Caco-2 (cell line): ENCODE data around the gene METTL16. TPM values are rescaled to one million over a fixed set of nuclear protein-coding genes. Genes with fewer than 3 reads are reported as not detected.
A peak's percentile ranks its signal among the peaks of the same experiment; 100 is the strongest.

Experiments used
- BruUV-seq: library from RNA; stranded (reverse); fragments of 400-500 nt; replicated peaks from 2 replicates; lab custom pipeline; 2021; lab: Mats Ljungman, UMichigan
- CTCF ChIA-PET: fragments of 300-600 bp; sonication (Branson Sonifier 250); formaldehyde crosslinking; loops from one replicate; lab custom pipeline; 2022; ENCODE audit warnings: antibody characterized with exemption; lab: Charles Lee
- POLR2A ChIA-PET: fragments of 300-600 bp; sonication (Branson Sonifier 250); formaldehyde crosslinking; loops from one replicate; lab custom pipeline; 2022; ENCODE audit warnings: antibody characterized with exemption; lab: Charles Lee
- DNase-seq, 2 experiments: peaks; one replicate each; pipeline versions ENCODE4 v3.0.0 to v3.0.0-alpha.2; 2020 to 2022
- H3K27me3 ChIP-seq: replicated peaks from 2 replicates; pipeline ENCODE4 v1.6.0; 2011; ENCODE audit warnings: low read length; ENCODE audit not compliant: control insufficient read depth, insufficient read depth
- H3K36me3 ChIP-seq: 2 replicates; pipeline ENCODE4 v1.5.1; 2011; ENCODE audit warnings: low read length; ENCODE audit not compliant: control insufficient read depth, insufficient read depth
- H3K4me1 ChIP-seq: fragments of 250-450 bp; sonication (Bioruptor Pico); 2 replicates; pipeline ENCODE4 v1.5.1; 2020; ENCODE audit warnings: mild to moderate bottlenecking
- H3K4me3 ChIP-seq: 2 replicates; pipeline ENCODE4 v1.5.1; 2011; ENCODE audit warnings: low read depth, mild to moderate bottlenecking, control low read depth, low read length
- H3K9me3 ChIP-seq: fragments of 250-450 bp; sonication (Bioruptor Pico); 2 replicates; pipeline ENCODE4 v1.5.1; 2020; ENCODE audit warnings: mild to moderate bottlenecking, moderate library complexity
- H3K27ac Mint-ChIP-seq: one replicate; pipeline ENCODE4 v1.8.0; 2022; ENCODE audit warnings: mixed read lengths; ENCODE audit not compliant: unreplicated experiment
- H3K27me3 Mint-ChIP-seq: one replicate; pipeline ENCODE4 v1.8.0; 2022; ENCODE audit warnings: mixed read lengths; ENCODE audit not compliant: insufficient read depth, unreplicated experiment
- H3K36me3 Mint-ChIP-seq: one replicate; pipeline ENCODE4 v1.8.0; 2022; ENCODE audit warnings: mild to moderate bottlenecking, mixed read lengths; ENCODE audit not compliant: insufficient read depth, unreplicated experiment
- H3K4me1 Mint-ChIP-seq: one replicate; pipeline ENCODE4 v1.8.0; 2022; ENCODE audit warnings: low read depth, mixed read lengths; ENCODE audit not compliant: unreplicated experiment
- H3K4me3 Mint-ChIP-seq: one replicate; pipeline ENCODE4 v1.8.0; 2022; ENCODE audit warnings: mild to moderate bottlenecking, moderate library complexity, mixed read lengths; ENCODE audit not compliant: unreplicated experiment
- H3K9me3 Mint-ChIP-seq: one replicate; pipeline ENCODE4 v1.8.0; 2022; ENCODE audit warnings: mixed read lengths; ENCODE audit not compliant: unreplicated experiment
- CTCF ChIP-seq, 2 experiments: fragments of 200-600 bp in 1 of 2; IDR thresholded peaks; 1 replicate in 1 of 2; 2 replicates in 1 of 2; pipeline versions ENCODE4 v1.5.1 to v1.8.0; 2011 to 2022; ENCODE audit warnings: antibody characterized with exemption in 1 of 2, control low read depth in 1 of 2, inconsistent platforms in 1 of 2, low read depth in 1 of 2, low read length in 1 of 2, mild to moderate bottlenecking in 1 of 2, moderate library complexity in 1 of 2; ENCODE audit not compliant: insufficient read depth in 1 of 2, severe bottlenecking in 1 of 2, unreplicated experiment in 1 of 2
- intact Hi-C: fragments of 100-400 bp; cut with micrococcal nuclease; formaldehyde crosslinking; loops from one replicate; pipeline ENCODE4 v1.10.0; 2022; ENCODE audit not compliant: unreplicated experiment
- total RNA-seq: library from RNA; stranded (reverse); gene quantifications from 2 replicates; pipeline ENCODE4 v1.2.3, GENCODE V29; 2022

METTL16 gene
- total RNA-seq, 1 experiment from 2014 or later: 50.4 TPM

GRCh38 chr17:2399572-2400473 lies 111.9 kb downstream of the METTL16 start:
- TSS peak; percentile 88 for BruUV-seq
- POLR2A ChIA-PET: interaction anchor here (0.6 to 2.1 kb wide), 7 partner anchors 8 to 262 kb away, joined by 4 to 14 read pairs (median 6); partner anchors contain the start of gene TSR1

GRCh38 chr17:2398655-2399571 lies 112.8 kb downstream of the METTL16 start:
- intact Hi-C loops: no loop called here
- Histone ChIP-seq H3K9me3 (no peaks in the 10 kb centered on the region), H3K36me3 (no peaks in the 10 kb centered on the region), H3K4me1 (peaks cover 41% of the 10 kb centered on the region), H3K4me3 (peak overlapping the region; percentile 51), H3K27me3 (no peaks in the 10 kb centered on the region)
- no peak for TF ChIP-seq CTCF (IDR thresholded peaks at IDR 0.05; ENCODE audit: insufficient read depth in 1 of 2, low read depth in 1 of 2, low read length in 1 of 2, severe bottlenecking in 1 of 2, unreplicated experiment in 1 of 2)
- peak; percentile 72 to 81 for DNase-seq
- CTCF ChIA-PET: interaction anchor here (0.6 to 2.1 kb wide), 4 partner anchors 16 to 46 kb away, joined by 3 to 18 read pairs (median 10); no protein-coding TSS in a partner anchor
- POLR2A ChIA-PET: interaction anchor here (0.6 to 2.1 kb wide), 7 partner anchors 8 to 263 kb away, joined by 4 to 14 read pairs (median 6); partner anchors contain the start of gene TSR1
- peak overlapping the region; percentile 93 for H3K27ac Mint-ChIP-seq
- H3K4me3 Mint-ChIP-seq: peak overlapping the region; percentile 86
- BruUV-seq: TSS peak; percentile 26
- peaks cover 67% of the 10 kb centered on the region for H3K36me3 Mint-ChIP-seq
- H3K9me3 Mint-ChIP-seq: no peaks in the 10 kb centered on the region
- peaks cover 29% of the 10 kb centered on the region for H3K4me1 Mint-ChIP-seq
- no peaks in the 10 kb centered on the region for H3K27me3 Mint-ChIP-seq

More at GRCh38 chr17:2399572-2400473, 111.9 kb downstream of the METTL16 start:
- intact Hi-C loops: loop anchor here (2.0 kb wide), 1 partner anchor 17 kb away; no protein-coding TSS in a partner anchor
- Mint-ChIP-seq H3K9me3 (no peaks in the 10 kb centered on the region), H3K36me3 (peaks cover 62% of the 10 kb centered on the region), H3K27me3 (no peaks in the 10 kb centered on the region), H3K4me3 (peak overlapping the region; percentile 86), H3K4me1 (peaks cover 29% of the 10 kb centered on the region), H3K27ac (peak overlapping the region; percentile 93)
- peak; percentile 97 to 99 for DNase-seq
- Histone ChIP-seq H3K4me3 (peak overlapping the region; percentile 97), H3K9me3 (no peaks in the 10 kb centered on the region), H3K4me1 (peaks cover 33% of the 10 kb centered on the region), H3K27me3 (no peaks in the 10 kb centered on the region), H3K36me3 (no peaks in the 10 kb centered on the region)
- CTCF ChIA-PET: interaction anchor here (0.6 to 2.1 kb wide), 5 partner anchors 16 to 47 kb away, joined by 3 to 18 read pairs (median 6); no protein-coding TSS in a partner anchor
- no peak for TF ChIP-seq CTCF (IDR thresholded peaks at IDR 0.05; ENCODE audit: insufficient read depth in 1 of 2, low read depth in 1 of 2, low read length in 1 of 2, severe bottlenecking in 1 of 2, unreplicated experiment in 1 of 2)
